ENCODE data around the gene SLC45A2. TPM values are rescaled to one million over a fixed set of nuclear protein-coding genes. Genes with fewer than 3 reads are reported as not detected.
"Not testable (repeated sequence)": the region's sequence is repeated elsewhere in the genome, so short reads cannot be mapped to it uniquely, and the experiment has no call there.

Gene SLC45A2
- total RNA-seq, 2 donors from 2014 or later, result 0.32 TPM; not detected in 1

DNA sequence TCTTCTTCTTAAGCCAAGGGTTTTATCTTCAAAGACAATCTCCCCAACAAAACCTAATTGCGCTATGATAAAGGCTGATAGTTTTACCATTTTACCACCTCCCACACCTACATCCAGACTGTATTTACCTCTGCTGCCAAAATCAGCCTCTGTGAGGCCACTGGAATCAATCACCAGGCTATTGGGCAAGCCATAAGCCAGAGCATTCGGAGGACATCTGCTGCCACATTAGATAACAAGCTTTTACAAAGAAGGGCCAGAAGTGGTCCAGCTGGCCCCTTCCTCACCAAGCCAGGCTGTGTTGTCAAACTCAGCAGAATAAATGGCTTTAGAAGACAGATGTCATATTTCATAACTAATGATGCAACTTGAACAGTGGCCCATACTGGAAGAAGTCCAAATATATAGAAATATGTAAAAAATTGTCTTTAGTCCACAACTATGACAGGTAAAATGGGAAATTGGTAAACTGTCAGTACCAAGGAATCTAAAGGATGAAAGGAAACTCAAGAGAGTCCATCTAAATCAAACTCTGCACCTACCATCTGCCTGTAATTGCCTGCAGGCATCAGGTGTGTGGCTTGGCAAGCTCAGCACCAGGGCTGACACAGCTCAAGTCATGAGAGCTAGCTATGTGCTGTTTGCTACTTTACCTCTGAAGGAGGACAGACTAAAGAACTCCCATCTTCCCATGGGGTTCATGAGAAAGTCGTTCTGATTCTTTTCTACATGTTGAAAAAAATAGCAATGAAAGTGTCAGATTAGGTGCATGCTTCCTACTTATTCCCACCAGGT is 16.1 kb downstream of the SLC45A2 start:
- H3K4me1 ChIP-seq, result no peaks in the 10 kb centered on the region
- no peaks in the 10 kb centered on the region for H3K9me3 ChIP-seq
- no peak for TF ChIP-seq CTCF (IDR thresholded peaks at IDR 0.05)
- H3K36me3 ChIP-seq, result no peaks in the 10 kb centered on the region
- intact Hi-C loops (cut with DNase I), result no loop called here
- no peak overlapping the region for H3K27ac ChIP-seq
- H3K4me3 ChIP-seq, result no peak overlapping the region
- no peak overlapping the region for H3K9ac ChIP-seq (ENCODE audit: low read depth in 2 of 2, low read length in 2 of 2)
- H3K27me3 ChIP-seq, result no peaks in the 10 kb centered on the region
- no peak for DNase-seq

DNA sequence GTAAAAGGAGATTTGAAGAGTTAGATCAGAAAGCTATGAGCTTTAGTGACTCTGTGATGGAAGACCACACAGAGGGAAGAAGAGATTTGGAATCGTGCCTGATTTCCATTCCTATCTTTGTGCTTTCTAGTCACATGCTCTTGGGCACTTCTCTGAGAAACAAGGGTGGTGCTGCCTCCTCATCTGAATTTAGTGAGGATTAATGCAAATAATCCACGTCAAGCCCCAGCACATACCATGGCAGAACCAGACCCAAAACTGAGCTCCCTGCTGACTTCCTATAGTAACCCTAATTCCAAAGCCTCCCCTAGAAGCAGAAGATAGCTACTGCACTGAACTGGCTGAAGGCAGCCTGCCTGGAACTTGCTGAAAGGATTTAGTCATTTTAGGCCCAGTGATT is 17.7 kb downstream of the SLC45A2 start:
- Histone ChIP-seq H3K4me3 (no peak overlapping the region), H3K27ac (no peak overlapping the region), H3K9me3 (no peaks in the 10 kb centered on the region), H3K27me3 (no peaks in the 10 kb centered on the region), H3K9ac (ENCODE audit: low read depth in 2 of 2, low read length in 2 of 2) (no peak overlapping the region), H3K36me3 (no peaks in the 10 kb centered on the region), H3K4me1 (no peaks in the 10 kb centered on the region)
- intact Hi-C loops (cut with DNase I), result no loop called here
- TF ChIP-seq CTCF (IDR thresholded peaks at IDR 0.05), result no peak
- DNase-seq, result no peak

- no peak overlapping the region for H3K9ac ChIP-seq (ENCODE audit: low read depth in 2 of 2, low read length in 2 of 2)
- TF ChIP-seq CTCF (IDR thresholded peaks at IDR 0.05), result no peak
- H3K27ac ChIP-seq, result no peak overlapping the region
- no peak for DNase-seq
- H3K4me1 ChIP-seq, result no peaks in the 10 kb centered on the region
- H3K4me3 ChIP-seq, result no peak overlapping the region
- H3K27me3 ChIP-seq, result no peaks in the 10 kb centered on the region
- H3K9me3 ChIP-seq, result no peaks in the 10 kb centered on the region
- no peaks in the 10 kb centered on the region for H3K36me3 ChIP-seq
- intact Hi-C loops (cut with DNase I), result no loop called here
These were observed 20.3 kb downstream of the SLC45A2 start for GRCh38 chr5:33964132-33964700.

DNA sequence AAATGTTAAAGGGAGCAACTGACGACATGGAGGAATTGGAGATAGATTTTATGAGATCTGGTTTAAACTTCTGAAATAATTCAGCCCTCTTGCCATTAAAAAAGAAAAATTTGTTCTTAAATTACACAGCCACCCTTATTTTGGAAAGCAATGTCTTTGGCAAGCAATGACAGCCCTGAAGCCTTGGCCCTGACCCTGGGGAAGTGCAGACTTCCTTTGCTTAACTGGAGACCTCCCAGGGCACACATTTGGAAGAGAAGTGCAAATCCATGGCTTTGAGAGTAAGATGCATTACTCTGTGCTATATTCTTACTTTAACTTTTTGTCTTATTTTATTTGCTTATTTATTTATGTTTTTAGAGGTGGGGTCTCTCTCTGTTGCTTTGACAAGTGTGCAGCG is 26.3 kb downstream of the SLC45A2 start:
- H3K36me3 ChIP-seq, result no peaks in the 10 kb centered on the region
- no peaks in the 10 kb centered on the region for H3K4me1 ChIP-seq
- intact Hi-C loops (cut with DNase I), result no loop called here
- no peak overlapping the region for H3K4me3 ChIP-seq
- no peaks in the 10 kb centered on the region for H3K27me3 ChIP-seq
- no peak overlapping the region for H3K27ac ChIP-seq
- no peak for TF ChIP-seq CTCF (IDR thresholded peaks at IDR 0.05)
- DNase-seq, result no peak
- H3K9me3 ChIP-seq, result no peaks in the 10 kb centered on the region
- no peak overlapping the region for H3K9ac ChIP-seq (ENCODE audit: low read depth in 2 of 2, low read length in 2 of 2)

GRCh38 chr5:33957577-33958150 is 26.8 kb downstream of the SLC45A2 start:
- Histone ChIP-seq H3K36me3 (no peaks in the 10 kb centered on the region), H3K4me3 (no peak overlapping the region), H3K4me1 (no peaks in the 10 kb centered on the region), H3K27me3 (no peaks in the 10 kb centered on the region), H3K27ac (no peak overlapping the region), H3K9ac (ENCODE audit: low read depth in 2 of 2, low read length in 2 of 2) (no peak overlapping the region), H3K9me3 (no peaks in the 10 kb centered on the region)
- no peak for TF ChIP-seq CTCF (IDR thresholded peaks at IDR 0.05)
- no peak for DNase-seq
- intact Hi-C loops (cut with DNase I), result no loop called here

- H3K9me3 ChIP-seq; H3K27ac ChIP-seq; H3K4me3 ChIP-seq; intact Hi-C loops (cut with DNase I); H3K4me1 ChIP-seq; H3K27me3 ChIP-seq; H3K36me3 ChIP-seq; H3K9ac ChIP-seq (ENCODE audit: low read depth in 2 of 2, low read length in 2 of 2); DNase-seq: not testable (repeated sequence)
These were observed 32.3 kb downstream of the SLC45A2 start for GRCh38 chr5:33952175-33952574.

All from colonic mucosa (tissue), 4 donors.